H1 (cell line): ENCODE results near the gene NUFIP2. TPM values are rescaled to one million over a fixed set of nuclear protein-coding genes. Genes with fewer than 3 reads are reported as not detected.

ENCODE experiments used
- ATF2 ChIP-seq: IDR thresholded peaks from 2 replicates; pipeline ENCODE4 v1.6.1; 2012; ENCODE audit warnings: low read length, inconsistent platforms
- BCL11A ChIP-seq, 2 experiments: IDR thresholded peaks; one replicate each; pipeline ENCODE4 v1.6.1; 2011; ENCODE audit warnings: low read depth in 2 of 2, low read length in 2 of 2, mild to moderate bottlenecking in 2 of 2
- CBX5 ChIP-seq: fragments of 300-800, 300-1000 bp; sonication (generic); IDR thresholded peaks from 2 replicates; pipeline ENCODE4 v1.7.1; 2016; ENCODE audit warnings: antibody characterized with exemption, low read length, low read depth
- CTCF ChIP-seq, 3 experiments: IDR thresholded peaks; 1 replicate in 2 of 3; 2 replicates in 1 of 3; pipeline versions ENCODE4 v1.5.1 to v1.6.1; 2011; ENCODE audit warnings: low read length in 3 of 3, mild to moderate bottlenecking in 3 of 3, inconsistent platforms in 2 of 3, low read depth in 1 of 3, moderate library complexity in 1 of 3; ENCODE audit not compliant: insufficient read depth in 1 of 3; ENCODE audit errors: control extremely low read depth in 1 of 3
- EP300 ChIP-seq, 2 experiments: IDR thresholded peaks; 1 replicate in 1 of 2; 2 replicates in 1 of 2; pipeline ENCODE4 v1.6.1; 2011 to 2012; ENCODE audit warnings: low read depth in 2 of 2, low read length in 2 of 2, mild to moderate bottlenecking in 2 of 2, borderline replicate concordance in 1 of 2, inconsistent platforms in 1 of 2, moderate library complexity in 1 of 2
- MAX ChIP-seq: IDR thresholded peaks from 2 replicates; pipeline ENCODE4 v1.6.1; 2012; ENCODE audit warnings: inconsistent platforms
- POU5F1 ChIP-seq: IDR thresholded peaks from 2 replicates; pipeline ENCODE4 v1.6.1; 2011; ENCODE audit warnings: low read depth, mild to moderate bottlenecking, low read length, moderate library complexity
- RXRA ChIP-seq: IDR thresholded peaks from 2 replicates; pipeline ENCODE4 v1.6.1; 2011; ENCODE audit warnings: low read depth, mild to moderate bottlenecking, low read length, moderate library complexity; ENCODE audit not compliant: insufficient read depth
- TEAD4 ChIP-seq: IDR thresholded peaks from 2 replicates; pipeline ENCODE4 v1.6.1; 2012; ENCODE audit warnings: low read depth, low read length, inconsistent platforms, mixed read lengths
- polyA plus RNA-seq, 7 experiments: library from polyadenylated mRNA; depleted of rRNA in 3 of 7; stranded (reverse) in 5 of 7; unstranded in 2 of 7; fragments of >200 nt in 5 of 7; fragments of 200-250 nt in 2 of 7; gene quantifications; 1 replicate in 5 of 7; 2 replicates in 1 of 7; 4 replicates in 1 of 7; pipeline versions ENCODE4 v1.2.1 to v1.2.3, GENCODE V29; 2011 to 2013; ENCODE audit warnings: missing spikeins in 2 of 7, mixed read lengths in 2 of 7
- total RNA-seq: library from RNA; stranded (reverse); fragmentation: NEBNext Ultra II Directional; extraction: Animal tissue kit (Norgen Biotek cat#: 25700); gene quantifications from 2 replicates; pipeline ENCODE4 v1.2.1, GENCODE V29; 2021

Gene NUFIP2
- total and polyA plus RNA-seq, 2 of the 8 experiments (the other 6 are each of a cell fraction or from before 2014, with no cell fraction given): 65.9 to 118 TPM

GRCh38 chr17:29326023-29326813 lies 32.3 kb upstream of the NUFIP2 start (continued):
- no peak for TF ChIP-seq CTCF (IDR thresholded peaks at IDR 0.05; ENCODE audit: control extremely low read depth in 1 of 3, insufficient read depth in 1 of 3, low read depth in 1 of 3, low read length in 3 of 3)
- no peak for TF ChIP-seq MAX
- TF ChIP-seq POU5F1: no peak
- no peak for TF ChIP-seq CBX5
- no peak for TF ChIP-seq ATF2
- no peak for TF ChIP-seq TEAD4
- no peak for TF ChIP-seq BCL11A (IDR thresholded peaks at IDR 0.05; ENCODE audit: low read depth in 2 of 2, low read length in 2 of 2)
- TF ChIP-seq EP300 (IDR thresholded peaks at IDR 0.05; ENCODE audit: borderline replicate concordance in 1 of 2, low read depth in 2 of 2, low read length in 2 of 2): no peak
- no peak for TF ChIP-seq RXRA
